Endothelial cell of umbilical vein (primary cell): ENCODE measurements around the gene HSPA12A.

Experiments used
- EZH2 ChIP-seq: IDR thresholded peaks from 2 replicates; pipeline ENCODE4 v1.6.1; 2012; ENCODE audit warnings: borderline replicate concordance, low read depth, mild to moderate bottlenecking, moderate library complexity, low read length, inconsistent platforms; ENCODE audit not compliant: severe bottlenecking
- JUN ChIP-seq: IDR thresholded peaks from 2 replicates; pipeline ENCODE4 v1.6.1; 2011; ENCODE audit warnings: borderline replicate concordance, low read depth; ENCODE audit not compliant: insufficient read length, insufficient read depth
- POLR2A ChIP-seq: IDR thresholded peaks from 2 replicates; pipeline ENCODE4 v1.6.1; 2012; ENCODE audit warnings: low read depth, mild to moderate bottlenecking, control low read depth, low read length
- TF ChIP-seq, protein P1 (sequence below), 2 donors: IDR thresholded peaks; 1 replicate in 1 of 2; 2 replicates in 1 of 2; pipeline ENCODE4 v1.5.1; 2011; ENCODE audit warnings: low read length in 2 of 2, mild to moderate bottlenecking in 2 of 2, moderate library complexity in 2 of 2, control low read depth in 1 of 2, inconsistent platforms in 1 of 2, low read depth in 1 of 2; ENCODE audit not compliant: insufficient read depth in 1 of 2; ENCODE audit errors: extremely low read depth in 1 of 2
- TF ChIP-seq, protein P2 (sequence below): IDR thresholded peaks from 2 replicates; pipeline ENCODE4 v1.6.1; 2011; ENCODE audit not compliant: insufficient read depth, insufficient read length

DNA sequence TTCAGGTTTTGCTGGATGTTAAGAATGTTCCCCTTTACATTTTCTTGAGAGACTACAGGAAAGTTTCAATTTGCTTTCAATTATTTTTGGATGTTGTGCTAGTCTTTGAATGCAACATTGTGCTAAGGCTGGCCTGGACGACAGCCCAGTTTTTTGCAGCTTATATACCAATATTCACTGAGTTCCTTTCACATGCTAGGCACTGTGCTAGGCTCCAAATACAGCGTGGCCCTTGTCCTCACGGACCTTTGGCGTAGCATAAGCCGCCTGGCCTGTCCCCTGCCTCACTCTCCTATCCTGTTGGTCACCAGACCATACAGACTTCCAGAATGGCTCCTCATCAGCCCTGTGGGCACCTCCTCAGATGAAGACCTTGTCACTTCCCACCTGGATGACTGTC lies 19.5 kb upstream of the HSPA12A start:
- TF ChIP-seq JUN (no peak), EZH2 (no peak), POLR2A (no peak)
- TF ChIP-seq, protein P1, sequence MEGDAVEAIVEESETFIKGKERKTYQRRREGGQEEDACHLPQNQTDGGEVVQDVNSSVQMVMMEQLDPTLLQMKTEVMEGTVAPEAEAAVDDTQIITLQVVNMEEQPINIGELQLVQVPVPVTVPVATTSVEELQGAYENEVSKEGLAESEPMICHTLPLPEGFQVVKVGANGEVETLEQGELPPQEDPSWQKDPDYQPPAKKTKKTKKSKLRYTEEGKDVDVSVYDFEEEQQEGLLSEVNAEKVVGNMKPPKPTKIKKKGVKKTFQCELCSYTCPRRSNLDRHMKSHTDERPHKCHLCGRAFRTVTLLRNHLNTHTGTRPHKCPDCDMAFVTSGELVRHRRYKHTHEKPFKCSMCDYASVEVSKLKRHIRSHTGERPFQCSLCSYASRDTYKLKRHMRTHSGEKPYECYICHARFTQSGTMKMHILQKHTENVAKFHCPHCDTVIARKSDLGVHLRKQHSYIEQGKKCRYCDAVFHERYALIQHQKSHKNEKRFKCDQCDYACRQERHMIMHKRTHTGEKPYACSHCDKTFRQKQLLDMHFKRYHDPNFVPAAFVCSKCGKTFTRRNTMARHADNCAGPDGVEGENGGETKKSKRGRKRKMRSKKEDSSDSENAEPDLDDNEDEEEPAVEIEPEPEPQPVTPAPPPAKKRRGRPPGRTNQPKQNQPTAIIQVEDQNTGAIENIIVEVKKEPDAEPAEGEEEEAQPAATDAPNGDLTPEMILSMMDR (IDR thresholded peaks at IDR 0.05; ENCODE audit: extremely low read depth in 1 of 2, insufficient read depth in 1 of 2, low read depth in 1 of 2, low read length in 2 of 2), result no peak
- TF ChIP-seq, protein P2, sequence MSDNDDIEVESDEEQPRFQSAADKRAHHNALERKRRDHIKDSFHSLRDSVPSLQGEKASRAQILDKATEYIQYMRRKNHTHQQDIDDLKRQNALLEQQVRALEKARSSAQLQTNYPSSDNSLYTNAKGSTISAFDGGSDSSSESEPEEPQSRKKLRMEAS, result no peak
